Panc1 (cell line): Measurements from ENCODE around the gene ENGASE.

ENCODE experiments used
- POLR2AphosphoS5 ChIP-seq: IDR thresholded peaks from 2 replicates; pipeline ENCODE4 v1.6.1; 2012; ENCODE audit warnings: mild to moderate bottlenecking, low read depth, low read length, moderate library complexity
- SIN3A ChIP-seq: IDR thresholded peaks from 2 replicates; pipeline ENCODE4 v1.6.1; 2012; ENCODE audit warnings: low read depth, mild to moderate bottlenecking, low read length, moderate library complexity, borderline replicate concordance; ENCODE audit not compliant: insufficient read depth
- TCF7L2 ChIP-seq: IDR thresholded peaks from 2 replicates; pipeline ENCODE4 v1.6.1; 2011; ENCODE audit warnings: mild to moderate bottlenecking, low read depth, low read length, inconsistent platforms
- TF ChIP-seq, protein P1 (sequence below): fragments of 450-650 bp; IDR thresholded peaks from 2 replicates; pipeline ENCODE4 v1.5.1; 2017; ENCODE audit warnings: mild to moderate bottlenecking
- TF ChIP-seq, protein P2 (sequence below), 2 experiments: IDR thresholded peaks; 2 replicates each; pipeline ENCODE4 v1.6.1; 2011 to 2012; ENCODE audit warnings: low read depth in 2 of 2, control low read depth in 1 of 2, low read length in 1 of 2, mild to moderate bottlenecking in 1 of 2, moderate library complexity in 1 of 2; ENCODE audit not compliant: insufficient read depth in 1 of 2

DNA sequence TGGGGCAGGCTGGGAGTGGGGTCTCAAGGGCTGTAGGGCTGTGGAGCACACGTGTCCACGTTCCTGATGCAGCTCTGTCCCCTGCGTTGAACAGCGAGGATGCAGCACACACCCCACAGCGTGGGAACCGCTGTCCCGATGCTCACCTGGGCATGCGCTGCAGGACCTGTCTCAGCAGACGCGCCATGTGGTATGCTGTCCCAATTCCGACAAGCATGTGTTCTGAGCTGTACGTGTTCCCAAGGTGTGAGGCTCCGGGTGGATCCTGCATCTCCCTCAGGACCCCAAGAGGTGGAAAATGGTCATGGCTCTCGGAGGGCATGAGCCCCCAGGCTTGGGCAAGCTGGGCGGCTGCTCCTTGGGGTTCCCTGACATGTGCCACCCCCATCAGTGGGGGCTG, 34.2 kb downstream of the ENGASE start:
- TF ChIP-seq, protein P1, sequence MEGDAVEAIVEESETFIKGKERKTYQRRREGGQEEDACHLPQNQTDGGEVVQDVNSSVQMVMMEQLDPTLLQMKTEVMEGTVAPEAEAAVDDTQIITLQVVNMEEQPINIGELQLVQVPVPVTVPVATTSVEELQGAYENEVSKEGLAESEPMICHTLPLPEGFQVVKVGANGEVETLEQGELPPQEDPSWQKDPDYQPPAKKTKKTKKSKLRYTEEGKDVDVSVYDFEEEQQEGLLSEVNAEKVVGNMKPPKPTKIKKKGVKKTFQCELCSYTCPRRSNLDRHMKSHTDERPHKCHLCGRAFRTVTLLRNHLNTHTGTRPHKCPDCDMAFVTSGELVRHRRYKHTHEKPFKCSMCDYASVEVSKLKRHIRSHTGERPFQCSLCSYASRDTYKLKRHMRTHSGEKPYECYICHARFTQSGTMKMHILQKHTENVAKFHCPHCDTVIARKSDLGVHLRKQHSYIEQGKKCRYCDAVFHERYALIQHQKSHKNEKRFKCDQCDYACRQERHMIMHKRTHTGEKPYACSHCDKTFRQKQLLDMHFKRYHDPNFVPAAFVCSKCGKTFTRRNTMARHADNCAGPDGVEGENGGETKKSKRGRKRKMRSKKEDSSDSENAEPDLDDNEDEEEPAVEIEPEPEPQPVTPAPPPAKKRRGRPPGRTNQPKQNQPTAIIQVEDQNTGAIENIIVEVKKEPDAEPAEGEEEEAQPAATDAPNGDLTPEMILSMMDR: no peak
- no peak for TF ChIP-seq POLR2AphosphoS5
- TF ChIP-seq SIN3A: no peak
- TF ChIP-seq, protein P2, sequence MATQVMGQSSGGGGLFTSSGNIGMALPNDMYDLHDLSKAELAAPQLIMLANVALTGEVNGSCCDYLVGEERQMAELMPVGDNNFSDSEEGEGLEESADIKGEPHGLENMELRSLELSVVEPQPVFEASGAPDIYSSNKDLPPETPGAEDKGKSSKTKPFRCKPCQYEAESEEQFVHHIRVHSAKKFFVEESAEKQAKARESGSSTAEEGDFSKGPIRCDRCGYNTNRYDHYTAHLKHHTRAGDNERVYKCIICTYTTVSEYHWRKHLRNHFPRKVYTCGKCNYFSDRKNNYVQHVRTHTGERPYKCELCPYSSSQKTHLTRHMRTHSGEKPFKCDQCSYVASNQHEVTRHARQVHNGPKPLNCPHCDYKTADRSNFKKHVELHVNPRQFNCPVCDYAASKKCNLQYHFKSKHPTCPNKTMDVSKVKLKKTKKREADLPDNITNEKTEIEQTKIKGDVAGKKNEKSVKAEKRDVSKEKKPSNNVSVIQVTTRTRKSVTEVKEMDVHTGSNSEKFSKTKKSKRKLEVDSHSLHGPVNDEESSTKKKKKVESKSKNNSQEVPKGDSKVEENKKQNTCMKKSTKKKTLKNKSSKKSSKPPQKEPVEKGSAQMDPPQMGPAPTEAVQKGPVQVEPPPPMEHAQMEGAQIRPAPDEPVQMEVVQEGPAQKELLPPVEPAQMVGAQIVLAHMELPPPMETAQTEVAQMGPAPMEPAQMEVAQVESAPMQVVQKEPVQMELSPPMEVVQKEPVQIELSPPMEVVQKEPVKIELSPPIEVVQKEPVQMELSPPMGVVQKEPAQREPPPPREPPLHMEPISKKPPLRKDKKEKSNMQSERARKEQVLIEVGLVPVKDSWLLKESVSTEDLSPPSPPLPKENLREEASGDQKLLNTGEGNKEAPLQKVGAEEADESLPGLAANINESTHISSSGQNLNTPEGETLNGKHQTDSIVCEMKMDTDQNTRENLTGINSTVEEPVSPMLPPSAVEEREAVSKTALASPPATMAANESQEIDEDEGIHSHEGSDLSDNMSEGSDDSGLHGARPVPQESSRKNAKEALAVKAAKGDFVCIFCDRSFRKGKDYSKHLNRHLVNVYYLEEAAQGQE (IDR thresholded peaks at IDR 0.05; ENCODE audit: insufficient read depth in 1 of 2, low read depth in 2 of 2, low read length in 1 of 2): no peak
- no peak for TF ChIP-seq TCF7L2
